Measurements from ENCODE around the gene ITGA1.

Gene ITGA1

GRCh38 chr5:52981507-52981906 lies 193.8 kb downstream of the ITGA1 start:
- H3K4me1 ChIP-seq (ENCODE audit: low read length), result no peaks in the 10 kb centered on the region
- no peak overlapping the region for H2AFZ ChIP-seq (ENCODE audit: low read length)
- H3K4me3 ChIP-seq (ENCODE audit: low read length), result no peak overlapping the region
- no peaks in the 10 kb centered on the region for H3K79me2 ChIP-seq (ENCODE audit: low read length)
- no peaks in the 10 kb centered on the region for H3K9me2 ChIP-seq (replicated peaks; ENCODE audit: insufficient read depth, low read length)
- no peaks in the 10 kb centered on the region for H3K9me3 ChIP-seq (replicated peaks; ENCODE audit: insufficient read depth, low read length)
- no peak overlapping the region for H3K27ac ChIP-seq (ENCODE audit: low read length)
- H3K36me3 ChIP-seq (replicated peaks; ENCODE audit: insufficient read depth, low read length), result no peaks in the 10 kb centered on the region
- no peak for DNase-seq
- no peaks in the 10 kb centered on the region for H3K27me3 ChIP-seq (replicated peaks; ENCODE audit: insufficient read depth, low read length)
- no peaks in the 10 kb centered on the region for H4K20me1 ChIP-seq (ENCODE audit: insufficient read depth, low read length)
- TF ChIP-seq CTCF (IDR thresholded peaks at IDR 0.05; ENCODE audit: low read length), result no peak
- no peak for TF ChIP-seq EZH2 (optimal IDR thresholded peaks at IDR 0.05; ENCODE audit: low read depth, low read length)
- TF ChIP-seq EZH2phosphoT487 (IDR thresholded peaks at IDR 0.05; ENCODE audit: low read length), result no peak
- H3K4me2 ChIP-seq (ENCODE audit: low read depth, low read length), result no peak overlapping the region
- H3F3A ChIP-seq (ENCODE audit: insufficient read depth, low read length), result no peaks in the 10 kb centered on the region
- H3K9ac ChIP-seq (ENCODE audit: low read length), result no peak overlapping the region

GRCh38 chr5:52983731-52984636 lies 196.3 kb downstream of the ITGA1 start:
- Histone ChIP-seq H4K20me1 (ENCODE audit: insufficient read depth, low read length) (no peaks in the 10 kb centered on the region), H3K9me3 (replicated peaks; ENCODE audit: insufficient read depth, low read length) (no peaks in the 10 kb centered on the region), H3K27me3 (replicated peaks; ENCODE audit: insufficient read depth, low read length) (peaks cover 8% of the 10 kb centered on the region), H3F3A (ENCODE audit: insufficient read depth, low read length) (no peaks in the 10 kb centered on the region), H3K36me3 (replicated peaks; ENCODE audit: insufficient read depth, low read length) (no peaks in the 10 kb centered on the region), H3K9ac (ENCODE audit: low read length) (no peak overlapping the region), H3K79me2 (ENCODE audit: low read length) (no peaks in the 10 kb centered on the region), H3K4me3 (ENCODE audit: low read length) (no peak overlapping the region), H3K27ac (ENCODE audit: low read length) (no peak overlapping the region), H3K4me1 (ENCODE audit: low read length) (no peaks in the 10 kb centered on the region), H3K9me2 (replicated peaks; ENCODE audit: insufficient read depth, low read length) (no peaks in the 10 kb centered on the region), H2AFZ (ENCODE audit: low read length) (no peak overlapping the region), H3K4me2 (ENCODE audit: low read depth, low read length) (no peak overlapping the region)
- TF ChIP-seq EZH2phosphoT487 (IDR thresholded peaks at IDR 0.05; ENCODE audit: low read length), result no peak
- no peak for TF ChIP-seq CTCF (IDR thresholded peaks at IDR 0.05; ENCODE audit: low read length)
- TF ChIP-seq EZH2 (optimal IDR thresholded peaks at IDR 0.05; ENCODE audit: low read depth, low read length), result no peak
- DNase-seq, result no peak

GRCh38 chr5:52985306-52985705 lies 197.6 kb downstream of the ITGA1 start:
- Histone ChIP-seq H3K9me3 (replicated peaks; ENCODE audit: insufficient read depth, low read length) (no peaks in the 10 kb centered on the region), H3K27ac (ENCODE audit: low read length) (no peak overlapping the region), H3K36me3 (replicated peaks; ENCODE audit: insufficient read depth, low read length) (no peaks in the 10 kb centered on the region), H3K4me2 (ENCODE audit: low read depth, low read length) (no peak overlapping the region), H3F3A (ENCODE audit: insufficient read depth, low read length) (no peaks in the 10 kb centered on the region), H3K9ac (ENCODE audit: low read length) (no peak overlapping the region), H3K4me3 (ENCODE audit: low read length) (no peak overlapping the region), H3K27me3 (replicated peaks; ENCODE audit: insufficient read depth, low read length) (peaks cover 8% of the 10 kb centered on the region), H3K79me2 (ENCODE audit: low read length) (no peaks in the 10 kb centered on the region), H2AFZ (ENCODE audit: low read length) (no peak overlapping the region), H4K20me1 (ENCODE audit: insufficient read depth, low read length) (no peaks in the 10 kb centered on the region), H3K9me2 (replicated peaks; ENCODE audit: insufficient read depth, low read length) (no peaks in the 10 kb centered on the region), H3K4me1 (ENCODE audit: low read length) (no peaks in the 10 kb centered on the region)
- TF ChIP-seq EZH2phosphoT487 (IDR thresholded peaks at IDR 0.05; ENCODE audit: low read length) (no peak), EZH2 (optimal IDR thresholded peaks at IDR 0.05; ENCODE audit: low read depth, low read length) (no peak), CTCF (IDR thresholded peaks at IDR 0.05; ENCODE audit: low read length) (no peak)
- DNase-seq, result no peak
